IPS-11a (cell line): ENCODE measurements around the gene FLYWCH1.
"Not testable (repeated sequence)": the region's sequence is repeated elsewhere in the genome, so short reads cannot be mapped to it uniquely, and the experiment has no call there.

Experiments used
- H3K4me3 ChIP-seq: one replicate; pipeline ENCODE4 v1.5.1; 2013; ENCODE audit warnings: low read depth, low read length, control low read depth

Gene FLYWCH1

GRCh38 chr16:2898831-2899563 lies 12.7 kb upstream of the FLYWCH1 start:
- no peak overlapping the region for H3K4me3 ChIP-seq

- H3K4me3 ChIP-seq = no peak overlapping the region
These were observed 12.1 kb upstream of the FLYWCH1 start for GRCh38 chr16:2899564-2900072.

GRCh38 chr16:2900526-2901075 lies 11.1 kb upstream of the FLYWCH1 start:
- no peak overlapping the region for H3K4me3 ChIP-seq

GRCh38 chr16:2902337-2903130 lies 9.2 kb upstream of the FLYWCH1 start:
- no peak overlapping the region for H3K4me3 ChIP-seq

GRCh38 chr16:2904100-2904921 lies 7.4 kb upstream of the FLYWCH1 start:
- H3K4me3 ChIP-seq = peak overlapping the region; percentile 83

GRCh38 chr16:2904922-2905240 lies 6.8 kb upstream of the FLYWCH1 start:
- H3K4me3 ChIP-seq = peak overlapping the region; percentile 83

- H3K4me3 ChIP-seq = peak overlapping the region; percentile 83
These were observed 6.3 kb upstream of the FLYWCH1 start for GRCh38 chr16:2905241-2905987.

- H3K4me3 ChIP-seq = no peak overlapping the region
These were observed 5.7 kb upstream of the FLYWCH1 start for GRCh38 chr16:2905988-2906387.

- H3K4me3 ChIP-seq = not testable (repeated sequence)
These were observed 4.5 kb upstream of the FLYWCH1 start for GRCh38 chr16:2907084-2907753.

GRCh38 chr16:2910441-2910969 lies 1.2 kb upstream of the FLYWCH1 start:
- H3K4me3 ChIP-seq = no peak overlapping the region

- peak overlapping the region; percentile 74 for H3K4me3 ChIP-seq
These were observed 834 bp downstream of the FLYWCH1 start for GRCh38 chr16:2912330-2913199.

GRCh38 chr16:2913603-2914002 lies 1.9 kb downstream of the FLYWCH1 start:
- H3K4me3 ChIP-seq = no peak overlapping the region

- no peak overlapping the region for H3K4me3 ChIP-seq
These were observed 2.5 kb downstream of the FLYWCH1 start for GRCh38 chr16:2914233-2914632.

GRCh38 chr16:2915196-2915929 lies 3.6 kb downstream of the FLYWCH1 start:
- no peak overlapping the region for H3K4me3 ChIP-seq

GRCh38 chr16:2919511-2920255 lies 8.0 kb downstream of the FLYWCH1 start:
- H3K4me3 ChIP-seq = no peak overlapping the region

- no peak overlapping the region for H3K4me3 ChIP-seq
These were observed 11.8 kb downstream of the FLYWCH1 start for GRCh38 chr16:2923481-2923880.
